Upper lobe of left lung (tissue), 4 donors: Measurements from ENCODE around the gene OR8B4.

ENCODE experiments used
- CTCF ChIP-seq, 6 experiments: fragments of 450-650 bp in 4 of 6; fragments of 200-600 bp in 2 of 6; sonication (generic) in 2 of 6; IDR thresholded peaks; one replicate each; pipeline ENCODE4 v1.5.1; 2016 to 2019; ENCODE audit warnings: antibody characterized with exemption in 6 of 6
- EP300 ChIP-seq, 4 donors: sonication (generic); formaldehyde crosslinking; IDR thresholded peaks; one replicate each; pipeline ENCODE4 v1.5.1; 2017; ENCODE audit warnings: antibody characterized with exemption in 4 of 4, control low read depth in 2 of 4

GRCh38 chr11:124394408-124394807, 30.3 kb downstream of the OR8B4 start:
- TF ChIP-seq CTCF (IDR thresholded peaks at IDR 0.05): no peak
- no peak for TF ChIP-seq EP300 (IDR thresholded peaks at IDR 0.05)
